Activated T-cell treated with anti-CD3 and anti-CD28 coated beads, Interleukin-2, amount 50 U/mL, for 24 hours (primary cell): ENCODE measurements around the gene GSK3A.

Source experiments
- DNase-seq: peaks from one replicate; pipeline ENCODE4 v3.0.0-alpha.2; 2020
- H3K27ac Mint-ChIP-seq: 2 replicates; pipeline ENCODE4 v1.8.0; 2020; ENCODE audit warnings: mild to moderate bottlenecking, mixed read lengths
- H3K27me3 Mint-ChIP-seq: 2 replicates; pipeline ENCODE4 v1.8.0; 2020; ENCODE audit warnings: mixed read lengths
- H3K36me3 Mint-ChIP-seq: 2 replicates; pipeline ENCODE4 v1.8.0; 2020; ENCODE audit warnings: low read depth, mixed read lengths
- H3K4me1 Mint-ChIP-seq: 2 replicates; pipeline ENCODE4 v1.8.0; 2020; ENCODE audit warnings: low read depth, mixed read lengths
- H3K4me3 Mint-ChIP-seq: 2 replicates; pipeline ENCODE4 v1.8.0; 2020; ENCODE audit warnings: mild to moderate bottlenecking, moderate library complexity, mixed read lengths
- H3K9me3 Mint-ChIP-seq: 2 replicates; pipeline ENCODE4 v1.8.0; 2020; ENCODE audit warnings: mixed read lengths

The GSK3A gene

DNA sequence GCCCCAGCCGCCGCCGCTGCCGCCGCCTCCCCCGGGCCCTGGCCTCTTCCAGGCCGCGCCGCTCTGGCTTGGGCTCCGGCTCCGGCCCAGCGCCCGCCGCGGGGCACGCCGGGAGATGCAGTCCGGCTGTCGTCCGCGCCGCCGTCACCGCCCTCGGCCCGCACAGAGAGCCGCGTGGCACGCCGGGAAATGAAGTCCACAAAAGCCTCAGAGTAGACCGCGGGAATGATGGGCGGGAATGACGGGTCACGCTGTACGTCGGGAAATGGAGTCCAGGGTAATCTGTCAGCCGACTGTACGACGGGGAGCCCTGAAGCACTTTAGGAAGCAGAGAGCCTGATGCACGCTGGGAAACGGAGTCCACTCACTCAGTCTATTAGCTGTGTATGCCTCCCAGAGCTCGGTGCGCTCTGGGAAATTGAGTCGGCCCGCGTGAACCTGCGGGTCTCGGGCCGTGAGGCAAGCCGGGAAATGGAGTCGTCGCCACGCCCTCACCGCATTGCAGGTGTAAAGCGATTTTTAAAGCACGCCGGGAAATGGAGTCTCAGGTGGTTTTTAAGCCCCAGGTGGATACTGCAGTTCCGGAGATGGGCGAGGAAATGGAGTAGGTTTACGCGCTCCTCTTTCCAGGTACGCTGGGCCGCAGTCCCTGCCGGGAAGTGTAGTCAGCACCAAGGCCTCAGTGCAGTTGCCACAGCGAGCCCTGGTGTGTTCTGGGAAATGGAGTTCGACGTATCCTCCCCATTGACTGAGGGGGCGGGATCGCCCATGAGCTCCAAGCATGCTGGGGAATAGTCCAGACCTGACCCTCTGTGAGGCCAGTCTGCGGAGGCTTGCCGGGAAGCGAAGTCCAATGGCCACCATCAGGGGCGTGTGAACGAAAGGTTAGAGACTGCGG lies at the start of gene GSK3A:
GSK3A (minus strand) TSS at position 91 of the 898 bp plus-strand sequence. CDS start 137 bp downstream, outside the sequence.
- Mint-ChIP-seq H3K27ac (peak within 1 kb of the TSS; percentile 97), H3K36me3 (peaks cover 50% of the 10 kb centered on the region), H3K9me3 (no peaks in the 10 kb centered on the region), H3K4me1 (peaks cover 57% of the 10 kb centered on the region), H3K4me3 (peak within 1 kb of the TSS; percentile 98), H3K27me3 (no peaks in the 10 kb centered on the region)
- DNase-seq = peak; percentile 96

DNA sequence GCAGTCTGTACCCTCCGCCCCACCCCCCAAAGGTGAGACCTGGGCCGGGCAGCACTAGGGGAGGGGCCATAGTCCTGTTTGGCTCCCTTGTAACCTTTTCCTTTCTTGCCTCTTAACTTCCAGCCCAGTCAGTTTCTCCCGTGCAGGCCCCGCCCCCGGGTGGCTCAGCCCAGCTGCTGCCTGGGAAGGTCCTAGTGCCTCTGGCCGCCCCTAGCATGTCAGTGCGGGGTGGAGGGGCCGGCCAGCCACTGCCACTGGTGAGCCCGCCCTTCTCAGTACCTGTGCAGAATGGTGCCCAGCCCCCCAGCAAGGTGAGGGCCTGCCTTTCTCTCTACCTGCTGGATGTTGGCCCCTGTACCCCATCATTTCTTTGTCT lies 49.0 kb upstream of the GSK3A start:
- peak overlapping the region; percentile 7 for H3K27ac Mint-ChIP-seq
- H3K9me3 Mint-ChIP-seq = no peaks in the 10 kb centered on the region
- H3K4me3 Mint-ChIP-seq = no peak overlapping the region
- no peaks in the 10 kb centered on the region for H3K27me3 Mint-ChIP-seq
- peaks cover 88% of the 10 kb centered on the region for H3K36me3 Mint-ChIP-seq
- no peak for DNase-seq
- peaks cover 11% of the 10 kb centered on the region for H3K4me1 Mint-ChIP-seq

DNA sequence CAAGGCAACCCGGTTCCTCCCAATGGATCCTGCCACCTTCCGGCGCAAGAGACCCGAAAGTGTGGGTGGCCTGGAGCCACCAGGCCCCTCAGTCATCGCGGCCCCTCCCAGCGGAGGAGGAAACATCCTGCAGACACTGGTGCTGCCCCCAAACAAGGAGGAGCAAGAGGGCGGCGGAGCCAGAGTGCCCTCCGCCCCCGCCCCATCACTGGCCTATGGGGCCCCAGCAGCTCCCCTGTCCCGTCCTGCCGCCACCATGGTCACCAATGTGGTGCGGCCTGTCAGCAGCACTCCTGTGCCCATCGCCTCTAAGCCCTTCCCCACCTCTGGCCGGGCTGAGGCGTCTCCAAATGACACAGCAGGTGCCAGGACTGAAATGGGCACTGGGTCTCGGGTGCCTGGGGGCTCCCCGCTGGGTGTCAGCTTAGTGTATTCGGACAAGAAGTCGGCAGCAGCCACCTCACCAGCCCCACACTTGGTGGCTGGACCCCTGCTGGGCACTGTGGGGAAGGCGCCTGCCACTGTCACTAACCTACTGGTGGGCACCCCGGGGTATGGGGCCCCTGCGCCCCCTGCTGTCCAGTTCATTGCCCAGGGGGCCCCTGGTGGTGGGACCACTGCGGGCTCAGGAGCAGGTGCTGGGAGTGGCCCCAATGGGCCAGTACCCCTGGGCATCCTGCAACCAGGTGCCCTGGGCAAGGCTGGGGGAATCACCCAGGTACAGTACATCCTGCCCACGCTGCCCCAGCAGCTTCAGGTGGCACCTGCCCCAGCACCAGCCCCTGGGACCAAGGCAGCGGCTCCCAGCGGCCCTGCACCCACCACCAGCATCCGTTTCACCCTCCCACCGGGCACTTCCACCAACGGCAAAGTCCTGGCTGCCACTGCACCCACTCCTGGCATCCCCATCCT lies 48.4 kb upstream of the GSK3A start:
- Mint-ChIP-seq H3K9me3 (no peaks in the 10 kb centered on the region), H3K4me1 (peaks cover 13% of the 10 kb centered on the region), H3K27ac (peak overlapping the region; percentile 7), H3K4me3 (no peak overlapping the region), H3K36me3 (peaks cover 88% of the 10 kb centered on the region), H3K27me3 (no peaks in the 10 kb centered on the region)
- DNase-seq = peak; percentile 70

DNA sequence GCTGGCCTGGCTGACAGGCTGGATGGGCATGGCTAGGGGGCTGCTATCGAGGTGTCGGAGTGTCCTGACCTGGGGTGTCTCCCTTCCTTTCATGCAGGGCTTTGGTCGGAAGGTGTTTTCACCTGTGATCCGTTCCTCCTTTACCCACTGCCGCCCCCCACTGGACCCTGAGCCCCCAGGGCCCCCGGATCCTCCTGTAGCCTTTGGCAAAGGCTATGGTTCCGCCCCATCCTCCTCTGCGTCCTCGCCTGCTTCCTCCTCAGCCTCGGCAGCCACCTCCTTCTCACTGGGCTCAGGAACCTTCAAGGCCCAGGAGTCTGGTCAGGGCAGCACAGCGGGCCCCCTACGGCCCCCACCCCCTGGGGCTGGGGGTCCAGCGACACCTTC lies 47.7 kb upstream of the GSK3A start:
- Mint-ChIP-seq H3K36me3 (peaks cover 82% of the 10 kb centered on the region), H3K4me3 (no peak overlapping the region), H3K4me1 (peaks cover 16% of the 10 kb centered on the region), H3K9me3 (no peaks in the 10 kb centered on the region), H3K27me3 (no peaks in the 10 kb centered on the region), H3K27ac (no peak overlapping the region)
- DNase-seq = no peak

DNA sequence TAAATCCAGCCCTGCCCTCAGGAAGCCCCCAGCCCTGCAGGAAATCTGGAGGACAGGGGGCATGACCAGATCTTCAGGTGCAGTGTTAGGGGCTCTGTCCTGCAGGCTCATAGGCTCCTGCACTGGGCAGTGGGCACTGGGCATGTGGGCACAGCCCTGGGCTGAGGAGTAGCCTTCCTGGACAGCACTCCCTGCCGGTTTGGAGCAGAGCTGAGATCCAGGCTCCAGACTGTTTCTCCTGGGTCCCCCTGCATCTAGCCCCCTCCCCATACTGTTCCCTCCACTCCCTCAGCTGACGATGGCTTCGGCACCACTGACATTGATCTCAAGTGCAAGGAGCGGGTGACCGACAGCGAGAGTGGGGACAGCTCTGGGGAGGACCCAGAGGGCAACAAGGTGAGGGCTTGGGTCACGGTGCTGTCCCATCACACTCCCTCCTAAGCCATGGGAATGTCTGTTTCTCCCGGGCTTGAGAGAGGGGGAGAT lies 47.2 kb upstream of the GSK3A start:
- no peak for DNase-seq
- Mint-ChIP-seq H3K36me3 (peaks cover 82% of the 10 kb centered on the region), H3K27me3 (no peaks in the 10 kb centered on the region), H3K9me3 (no peaks in the 10 kb centered on the region), H3K4me1 (peaks cover 21% of the 10 kb centered on the region), H3K4me3 (no peak overlapping the region), H3K27ac (peak overlapping the region; percentile 5)

DNA sequence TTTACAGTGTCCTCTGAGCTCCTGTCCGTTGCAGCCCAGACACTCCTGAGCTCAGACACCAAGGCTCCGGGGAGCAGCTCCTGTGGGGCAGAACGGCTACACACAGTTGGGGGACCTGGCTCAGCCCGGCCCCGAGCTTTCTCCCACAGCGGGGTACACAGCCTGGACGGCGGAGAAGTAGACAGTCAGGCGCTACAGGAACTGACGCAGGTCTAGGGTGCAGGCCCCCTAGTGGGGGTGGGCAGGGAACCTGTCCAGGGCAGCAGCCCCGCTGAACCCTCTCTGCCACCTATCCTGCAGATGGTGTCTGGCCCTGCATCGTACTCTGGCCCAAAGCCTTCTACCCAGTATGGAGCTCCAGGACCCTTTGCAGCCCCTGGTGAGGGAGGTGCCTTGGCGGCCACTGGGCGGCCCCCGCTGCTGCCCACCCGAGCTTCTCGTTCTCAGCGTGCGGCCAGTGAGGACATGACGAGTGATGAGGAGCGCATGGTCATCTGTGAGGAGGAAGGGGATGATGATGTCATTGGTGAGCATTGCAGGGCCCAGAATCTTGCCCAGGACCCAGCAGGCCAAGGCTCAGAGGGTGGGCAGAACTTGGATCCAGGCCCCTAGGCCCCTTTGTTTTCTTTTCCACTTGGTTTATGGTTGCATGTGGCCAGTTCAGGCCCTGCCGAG lies 46.6 kb upstream of the GSK3A start:
- H3K36me3 Mint-ChIP-seq = peaks cover 76% of the 10 kb centered on the region
- H3K27me3 Mint-ChIP-seq = no peaks in the 10 kb centered on the region
- peaks cover 21% of the 10 kb centered on the region for H3K4me1 Mint-ChIP-seq
- no peaks in the 10 kb centered on the region for H3K9me3 Mint-ChIP-seq
- DNase-seq = no peak
- peak overlapping the region; percentile 22 for H3K27ac Mint-ChIP-seq
- H3K4me3 Mint-ChIP-seq = no peak overlapping the region

DNA sequence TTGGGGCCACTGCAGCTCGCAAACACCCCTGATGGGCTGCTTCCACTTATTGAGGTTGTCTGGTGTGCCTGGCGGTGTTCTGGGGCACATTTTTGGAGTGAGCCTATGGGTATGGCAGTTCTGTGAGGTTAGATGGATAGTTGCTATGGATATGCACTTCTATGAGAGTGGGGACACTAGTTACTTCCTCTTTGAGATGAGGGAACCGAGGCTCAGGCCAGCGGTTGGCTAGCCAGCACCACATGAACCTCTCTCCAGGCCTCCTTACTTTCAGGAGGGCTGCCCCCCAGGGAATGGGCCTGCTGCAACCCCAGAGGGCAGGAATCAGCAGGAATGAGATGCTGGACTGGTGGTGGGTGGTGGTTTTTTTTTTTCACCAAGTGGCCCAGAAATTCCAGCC lies 46.0 kb upstream of the GSK3A start:
- Mint-ChIP-seq H3K27ac (peak overlapping the region; percentile 20), H3K9me3 (no peaks in the 10 kb centered on the region), H3K27me3 (no peaks in the 10 kb centered on the region), H3K4me1 (peaks cover 21% of the 10 kb centered on the region), H3K4me3 (no peak overlapping the region), H3K36me3 (peaks cover 70% of the 10 kb centered on the region)
- DNase-seq = no peak

DNA sequence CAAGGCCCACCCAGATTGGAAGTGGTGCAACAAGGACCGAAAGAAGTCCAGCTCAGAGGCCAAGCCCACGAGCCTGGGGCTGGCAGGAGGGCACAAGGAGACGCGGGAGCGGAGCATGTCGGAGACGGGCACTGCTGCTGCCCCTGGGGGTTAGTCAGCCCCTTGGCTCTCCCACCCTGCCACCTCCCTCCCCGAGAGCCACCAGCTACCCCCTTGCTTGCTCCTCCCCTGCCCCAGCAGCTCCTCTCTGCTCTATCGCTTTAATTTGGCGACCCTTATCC lies 45.4 kb upstream of the GSK3A start:
- no peaks in the 10 kb centered on the region for H3K9me3 Mint-ChIP-seq
- DNase-seq = no peak
- peaks cover 65% of the 10 kb centered on the region for H3K36me3 Mint-ChIP-seq
- peaks cover 21% of the 10 kb centered on the region for H3K4me1 Mint-ChIP-seq
- no peaks in the 10 kb centered on the region for H3K27me3 Mint-ChIP-seq
- H3K27ac Mint-ChIP-seq = peak overlapping the region; percentile 44
- H3K4me3 Mint-ChIP-seq = no peak overlapping the region

DNA sequence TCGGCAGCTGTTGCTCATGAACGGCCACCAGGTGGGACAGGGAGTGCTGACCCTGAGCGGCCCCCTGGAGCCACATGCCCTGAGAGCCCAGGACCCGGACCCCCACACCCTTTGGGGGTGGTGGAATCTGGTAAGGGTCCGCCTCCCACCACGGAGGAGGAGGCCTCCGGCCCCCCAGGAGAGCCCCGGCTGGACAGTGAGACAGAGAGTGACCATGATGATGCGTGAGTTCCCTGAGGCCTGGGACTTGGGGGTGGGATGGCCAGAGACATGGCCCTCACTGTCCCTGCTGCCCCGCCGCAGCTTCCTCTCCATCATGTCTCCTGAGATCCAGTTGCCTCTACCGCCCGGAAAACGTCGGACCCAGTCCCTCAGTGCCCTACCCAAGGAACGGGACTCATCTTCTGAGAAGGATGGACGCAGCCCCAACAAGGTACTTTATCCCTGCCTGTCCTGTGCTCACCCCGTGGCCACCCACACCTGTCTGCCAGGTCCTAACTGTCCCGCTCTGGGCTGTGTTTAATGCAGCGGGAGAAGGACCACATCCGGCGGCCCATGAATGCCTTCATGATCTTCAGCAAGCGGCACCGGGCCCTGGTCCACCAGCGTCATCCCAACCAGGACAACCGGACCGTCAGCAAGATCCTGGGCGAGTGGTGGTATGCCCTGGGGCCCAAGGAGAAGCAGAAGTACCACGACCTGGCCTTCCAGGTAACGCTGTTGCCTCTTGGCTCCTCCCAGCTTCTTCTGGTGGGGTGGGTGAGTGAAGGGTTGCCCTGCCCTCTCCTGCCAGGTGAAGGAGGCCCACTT lies 44.8 kb upstream of the GSK3A start:
- H3K4me3 Mint-ChIP-seq = no peak overlapping the region
- DNase-seq = no peak
- peaks cover 61% of the 10 kb centered on the region for H3K36me3 Mint-ChIP-seq
- H3K9me3 Mint-ChIP-seq = no peaks in the 10 kb centered on the region
- peak overlapping the region; percentile 44 for H3K27ac Mint-ChIP-seq
- peaks cover 21% of the 10 kb centered on the region for H3K4me1 Mint-ChIP-seq
- H3K27me3 Mint-ChIP-seq = no peaks in the 10 kb centered on the region

DNA sequence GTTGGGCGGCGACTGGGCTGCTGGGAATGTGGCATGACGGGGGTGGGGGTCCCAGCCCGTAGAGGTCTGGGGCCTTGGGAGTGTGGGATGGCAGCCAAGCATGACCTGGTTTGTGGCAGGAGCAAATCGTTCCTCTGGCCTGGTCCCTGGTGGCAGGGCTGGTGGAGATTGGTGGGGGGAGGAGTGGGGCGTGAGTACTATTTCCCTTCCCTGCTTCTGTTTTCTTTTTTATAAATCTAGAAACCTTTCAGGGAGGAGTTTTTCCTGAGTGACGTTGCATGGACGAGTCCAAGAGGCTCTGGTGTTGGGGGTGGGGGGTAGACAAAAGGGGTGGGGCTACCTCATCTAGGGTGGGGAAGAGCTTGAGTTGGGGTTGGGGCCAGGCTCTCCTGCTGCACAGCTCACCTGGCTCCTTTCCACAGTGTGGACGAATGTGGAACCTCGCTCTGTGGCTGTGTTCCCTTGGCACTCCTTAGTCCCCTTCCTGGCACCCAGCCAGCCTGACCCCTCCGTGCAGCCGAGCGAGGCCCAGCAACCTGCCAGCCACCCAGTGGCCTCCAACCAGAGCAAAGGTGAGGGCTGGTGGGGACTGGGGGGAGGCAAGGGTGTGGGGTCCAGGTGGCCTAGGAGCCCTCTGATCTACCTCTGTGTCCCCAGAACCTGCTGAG lies 44.1 kb upstream of the GSK3A start:
- H3K27ac Mint-ChIP-seq = peak overlapping the region; percentile 93
- H3K4me3 Mint-ChIP-seq = peak overlapping the region; percentile 86

DNA sequence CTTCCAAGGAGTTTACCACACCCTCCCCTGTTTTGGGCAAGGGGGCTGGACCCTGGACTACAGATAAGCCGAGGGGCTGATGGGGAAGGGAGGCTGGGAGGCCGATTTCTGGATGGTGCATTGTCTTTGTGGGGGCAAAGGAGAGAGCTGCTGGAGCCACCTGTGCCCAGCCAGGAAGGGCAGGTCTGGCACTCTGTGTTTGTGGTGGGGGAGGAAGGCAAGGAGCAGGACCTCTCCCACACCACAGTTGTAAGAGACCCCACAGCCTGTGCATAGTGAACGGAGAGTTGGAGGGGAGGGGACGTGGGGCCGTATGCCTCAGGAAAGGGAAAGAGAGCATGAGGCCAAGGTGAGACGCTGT lies 43.6 kb upstream of the GSK3A start:
- Mint-ChIP-seq H3K4me3 (peak overlapping the region; percentile 86), H3K9me3 (no peaks in the 10 kb centered on the region), H3K27me3 (no peaks in the 10 kb centered on the region), H3K4me1 (peaks cover 18% of the 10 kb centered on the region), H3K36me3 (peaks cover 49% of the 10 kb centered on the region), H3K27ac (peak overlapping the region; percentile 93)
- DNase-seq = no peak

More for the DNA sequence above, 44.1 kb upstream of the GSK3A start:
- no peaks in the 10 kb centered on the region for H3K9me3 Mint-ChIP-seq
- no peak for DNase-seq
- peaks cover 54% of the 10 kb centered on the region for H3K36me3 Mint-ChIP-seq
- H3K27me3 Mint-ChIP-seq = no peaks in the 10 kb centered on the region
- peaks cover 18% of the 10 kb centered on the region for H3K4me1 Mint-ChIP-seq

DNA sequence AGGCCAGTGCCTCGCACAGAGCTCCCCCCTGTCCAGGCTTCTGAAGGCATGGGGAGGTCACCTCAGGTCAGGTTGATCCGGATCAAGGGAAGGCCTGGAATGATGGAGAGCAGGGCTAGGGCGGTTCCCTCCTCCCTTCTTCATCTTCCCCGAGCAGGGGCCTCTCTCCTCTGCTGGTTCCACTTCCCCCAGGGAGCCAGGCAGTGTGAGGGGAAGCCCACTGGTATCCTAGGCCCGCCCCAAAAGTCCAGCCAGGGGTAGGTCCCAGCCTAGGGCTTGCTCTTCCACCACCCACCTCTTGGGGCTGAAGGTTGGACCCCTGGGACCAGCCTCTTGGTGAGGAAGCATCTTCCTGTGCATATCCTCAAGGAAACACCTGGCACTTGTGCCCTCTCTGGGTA lies 43.1 kb upstream of the GSK3A start:
- H3K36me3 Mint-ChIP-seq = peaks cover 46% of the 10 kb centered on the region
- peaks cover 18% of the 10 kb centered on the region for H3K4me1 Mint-ChIP-seq
- H3K9me3 Mint-ChIP-seq = no peaks in the 10 kb centered on the region
- DNase-seq = no peak
- peak overlapping the region; percentile 93 for H3K27ac Mint-ChIP-seq
- H3K4me3 Mint-ChIP-seq = peak overlapping the region; percentile 86
- no peaks in the 10 kb centered on the region for H3K27me3 Mint-ChIP-seq

DNA sequence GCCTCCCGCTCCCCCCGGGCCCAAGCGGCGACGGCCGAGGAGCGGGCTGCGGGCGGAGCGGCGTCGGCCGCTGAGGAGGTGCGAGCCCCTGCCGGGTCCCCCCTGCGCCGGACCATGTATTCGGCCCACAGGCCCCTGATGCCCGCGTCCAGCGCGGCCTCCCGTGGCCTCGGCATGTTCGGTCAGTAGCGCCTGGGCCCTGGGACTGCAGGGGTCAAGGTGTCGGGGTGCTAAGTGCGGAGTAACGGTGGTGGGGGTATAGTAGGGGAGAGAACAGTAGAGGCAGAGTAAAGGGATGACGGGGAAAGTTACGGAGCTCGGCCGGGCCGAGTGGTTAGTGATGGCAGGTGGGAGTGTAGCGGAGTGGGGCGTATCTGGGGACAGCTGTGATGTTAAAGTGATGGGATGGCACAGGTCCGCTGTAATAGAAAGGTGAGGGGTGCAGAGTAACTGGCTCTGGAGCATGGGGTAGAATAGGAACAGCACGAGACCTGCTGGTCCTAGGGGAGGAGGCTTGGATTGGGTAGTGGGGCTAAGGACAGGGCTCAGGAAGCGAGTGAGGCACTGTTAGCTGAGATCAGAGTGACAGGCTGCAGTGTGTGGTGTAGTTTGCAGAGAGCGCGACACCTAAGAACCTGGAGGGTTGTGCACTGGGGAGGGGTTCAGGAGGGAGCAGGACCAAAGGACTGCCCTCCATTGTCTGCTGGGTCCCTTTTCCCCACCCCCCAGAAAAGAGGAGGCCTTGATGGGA lies 42.4 kb upstream of the GSK3A start:
- H3K4me3 Mint-ChIP-seq = peak overlapping the region; percentile 86
- DNase-seq = peak; percentile 55
- peaks cover 41% of the 10 kb centered on the region for H3K36me3 Mint-ChIP-seq
- peak overlapping the region; percentile 93 for H3K27ac Mint-ChIP-seq
- H3K27me3 Mint-ChIP-seq = no peaks in the 10 kb centered on the region
- H3K9me3 Mint-ChIP-seq = no peaks in the 10 kb centered on the region
- peaks cover 18% of the 10 kb centered on the region for H3K4me1 Mint-ChIP-seq
